Mesenchymal stem cell (in vitro differentiated cells and primary cell): ENCODE measurements around the gene HES7.

ENCODE experiments used
- DNase-seq: peaks from one replicate; pipeline ENCODE4 v3.0.0-alpha.2; 2013
- H2AFZ ChIP-seq: one replicate; pipeline ENCODE4 v1.6.1; 2013; ENCODE audit warnings: low read depth, mild to moderate bottlenecking, control low read depth, inconsistent platforms, low read length, moderate library complexity
- H2AK5ac ChIP-seq: 2 replicates; pipeline ENCODE4 v1.6.1; 2013; ENCODE audit warnings: low read length, moderate library complexity, mild to moderate bottlenecking, inconsistent platforms; ENCODE audit not compliant: severe bottlenecking
- H2BK120ac ChIP-seq: one replicate; pipeline ENCODE4 v1.6.1; 2013; ENCODE audit warnings: low read depth, mild to moderate bottlenecking, inconsistent platforms, low read length, moderate library complexity
- H2BK12ac ChIP-seq, 2 experiments: one replicate each; pipeline ENCODE4 v1.6.1; 2013; ENCODE audit warnings: inconsistent platforms in 2 of 2, low read length in 2 of 2, mild to moderate bottlenecking in 2 of 2, moderate library complexity in 2 of 2, control low read depth in 1 of 2
- H2BK15ac ChIP-seq: one replicate; pipeline ENCODE4 v1.6.1; 2013; ENCODE audit warnings: mild to moderate bottlenecking, low read depth, inconsistent platforms; ENCODE audit not compliant: poor library complexity, severe bottlenecking
- H2BK5ac ChIP-seq: 2 replicates; pipeline ENCODE4 v1.6.1; 2013; ENCODE audit warnings: low read depth, mild to moderate bottlenecking, low read length, control low read depth, inconsistent platforms; ENCODE audit not compliant: poor library complexity, severe bottlenecking
- H3K14ac ChIP-seq, 2 experiments: one replicate each; pipeline ENCODE4 v1.6.1; 2013; ENCODE audit warnings: inconsistent platforms in 2 of 2, low read length in 2 of 2, control low read depth in 1 of 2, mild to moderate bottlenecking in 1 of 2, moderate library complexity in 1 of 2
- H3K18ac ChIP-seq, 2 experiments: one replicate each; pipeline ENCODE4 v1.6.1; 2013; ENCODE audit warnings: inconsistent platforms in 2 of 2, low read length in 2 of 2, control low read depth in 1 of 2, low read depth in 1 of 2, mild to moderate bottlenecking in 1 of 2
- H3K23ac ChIP-seq, 2 experiments: one replicate each; pipeline ENCODE4 v1.6.1; 2013; ENCODE audit warnings: inconsistent platforms in 2 of 2, low read length in 2 of 2, mild to moderate bottlenecking in 2 of 2, moderate library complexity in 2 of 2, control low read depth in 1 of 2
- H3K27ac ChIP-seq: 2 replicates; pipeline ENCODE4 v1.5.1; 2013; ENCODE audit warnings: mild to moderate bottlenecking, moderate library complexity, low read length, control low read depth, inconsistent platforms; ENCODE audit not compliant: poor library complexity, severe bottlenecking
- H3K27me3 ChIP-seq, 2 experiments: 2 replicates each; pipeline versions ENCODE4 v1.6.1 to v1.7.0; 2013; ENCODE audit warnings: low read length in 2 of 2, mild to moderate bottlenecking in 2 of 2, moderate library complexity in 2 of 2, control low read depth in 1 of 2, inconsistent platforms in 1 of 2; ENCODE audit not compliant: control insufficient read depth in 1 of 2, insufficient read depth in 1 of 2
- H3K36me3 ChIP-seq, 2 experiments: 2 replicates each; pipeline versions ENCODE4 v1.6.1 to v1.7.0; 2013; ENCODE audit warnings: low read length in 2 of 2, control low read depth in 1 of 2, inconsistent platforms in 1 of 2, low read depth in 1 of 2, mild to moderate bottlenecking in 1 of 2; ENCODE audit not compliant: insufficient read depth in 2 of 2, control insufficient read depth in 1 of 2
- H3K4ac ChIP-seq, 2 experiments: one replicate each; pipeline ENCODE4 v1.6.1; 2013; ENCODE audit warnings: inconsistent platforms in 2 of 2, low read length in 2 of 2, mild to moderate bottlenecking in 2 of 2, moderate library complexity in 2 of 2, control low read depth in 1 of 2, low read depth in 1 of 2
- H3K4me1 ChIP-seq: 2 replicates; pipeline ENCODE4 v1.6.1; 2013; ENCODE audit warnings: low read depth, low read length, control low read depth; ENCODE audit not compliant: control insufficient read depth, insufficient read depth
- H3K4me2 ChIP-seq: 2 replicates; pipeline ENCODE4 v1.6.1; 2013; ENCODE audit warnings: low read length, mild to moderate bottlenecking, inconsistent platforms; ENCODE audit not compliant: poor library complexity, severe bottlenecking
- H3K4me3 ChIP-seq, 2 experiments: 2 replicates each; pipeline versions ENCODE4 v1.5.1 to v1.7.0; 2013; ENCODE audit warnings: low read length in 2 of 2, mild to moderate bottlenecking in 2 of 2, control low read depth in 1 of 2, low read depth in 1 of 2; ENCODE audit not compliant: insufficient read depth in 1 of 2
- H3K79me1 ChIP-seq: replicated peaks from 2 replicates; pipeline ENCODE4 v1.6.1; 2013; ENCODE audit warnings: mild to moderate bottlenecking, control low read depth, low read length, inconsistent platforms; ENCODE audit not compliant: poor library complexity, severe bottlenecking
- H3K9ac ChIP-seq: 2 replicates; pipeline ENCODE4 v1.7.0; 2013; ENCODE audit warnings: mild to moderate bottlenecking, low read length, moderate library complexity
- H3K9me3 ChIP-seq: 2 replicates; pipeline ENCODE4 v1.7.0; 2013; ENCODE audit warnings: mild to moderate bottlenecking, low read length; ENCODE audit not compliant: control insufficient read depth
- H4K8ac ChIP-seq: one replicate; pipeline ENCODE4 v1.6.1; 2013; ENCODE audit warnings: inconsistent platforms, mild to moderate bottlenecking, low read length, moderate library complexity
- H4K91ac ChIP-seq: one replicate; pipeline ENCODE4 v1.6.1; 2013; ENCODE audit warnings: mild to moderate bottlenecking, low read length, inconsistent platforms
- WGBS: methylation state at CpG from one replicate; pipeline ENCODE4 v1.1.7; 2013; ENCODE audit warnings: mixed read lengths; 5-methylcytosine and 5-hydroxymethylcytosine counted together

HES7 gene

GRCh38 chr17:8122924-8123694, 797 bp downstream of the HES7 start:
- Histone ChIP-seq H3K79me1 (no peaks in the 10 kb centered on the region), H3K18ac (no peak overlapping the region), H3K9ac (peak overlapping the region; percentile 66), H3K4ac (no peak overlapping the region), H3K14ac (no peak overlapping the region), H3K36me3 (no peaks in the 10 kb centered on the region), H4K91ac (no peak overlapping the region), H2BK12ac (no peak overlapping the region), H2BK15ac (peak overlapping the region; percentile 35), H3K4me1 (peaks cover 53% of the 10 kb centered on the region), H3K9me3 (no peaks in the 10 kb centered on the region), H2AK5ac (no peak overlapping the region), H3K4me2 (peak overlapping the region; percentile 95), H2AFZ (no peak overlapping the region), H3K4me3 (peak overlapping the region; percentile 64 to 85), H4K8ac (no peak overlapping the region), H3K23ac (peak overlapping the region in 1 of 2 experiments; percentile 53), H3K27me3 (peaks cover 23 to 26% of the 10 kb centered on the region in 2 experiments), H2BK5ac (no peak overlapping the region), H2BK120ac (peak overlapping the region; percentile 46), H3K27ac (no peak overlapping the region)
- WGBS: under 1% methylated on average over 55 of the region's 55 CpGs
- peak; percentile 68 for DNase-seq

GRCh38 chr17:8122422-8122923, 1.4 kb downstream of the HES7 start:
- Histone ChIP-seq H3K4me2 (peak overlapping the region; percentile 95), H3K4ac (no peak overlapping the region), H3K4me1 (peaks cover 59% of the 10 kb centered on the region), H2BK5ac (no peak overlapping the region), H3K9ac (peak overlapping the region; percentile 66), H3K9me3 (no peaks in the 10 kb centered on the region), H2BK15ac (peak overlapping the region; percentile 35), H3K27ac (no peak overlapping the region), H3K36me3 (no peaks in the 10 kb centered on the region), H3K14ac (no peak overlapping the region), H4K91ac (no peak overlapping the region), H3K18ac (peak overlapping the region in 1 of 2 experiments; percentile 48), H2BK12ac (no peak overlapping the region), H3K79me1 (no peaks in the 10 kb centered on the region), H2AK5ac (no peak overlapping the region), H3K23ac (no peak overlapping the region), H2AFZ (peak overlapping the region; percentile 10), H3K27me3 (peaks cover 24 to 30% of the 10 kb centered on the region in 2 experiments), H3K4me3 (peak overlapping the region; percentile 64 to 85), H2BK120ac (peak overlapping the region; percentile 39), H4K8ac (no peak overlapping the region)
- peak; percentile 77 for DNase-seq
- under 1% methylated on average over 29 of the region's 29 CpGs for WGBS

- H3K4me2 ChIP-seq: peak overlapping the region; percentile 95
- under 1% methylated on average over 60 of the region's 76 CpGs for WGBS
These were observed 2.1 kb downstream of the HES7 start for GRCh38 chr17:8121681-8122421.

GRCh38 chr17:8121407-8121680, 2.6 kb downstream of the HES7 start:
- H2AFZ ChIP-seq: no peak overlapping the region
- H4K91ac ChIP-seq: no peak overlapping the region
- H3K9ac ChIP-seq: peak overlapping the region; percentile 76
- no peaks in the 10 kb centered on the region for H3K79me1 ChIP-seq
- no peak for DNase-seq
- H2BK120ac ChIP-seq: no peak overlapping the region
- peaks cover 36 to 40% of the 10 kb centered on the region in 2 experiments for H3K27me3 ChIP-seq
- no peak overlapping the region for H3K14ac ChIP-seq
- no peak overlapping the region for H2BK5ac ChIP-seq
- no peak overlapping the region for H2AK5ac ChIP-seq
- no peak overlapping the region for H3K18ac ChIP-seq
- peaks cover 62% of the 10 kb centered on the region for H3K4me1 ChIP-seq
- 1% methylated on average over 23 of the region's 25 CpGs for WGBS
- H4K8ac ChIP-seq: no peak overlapping the region
- no peak overlapping the region for H2BK12ac ChIP-seq
- no peak overlapping the region for H2BK15ac ChIP-seq
- H3K9me3 ChIP-seq: no peaks in the 10 kb centered on the region
- H3K4me2 ChIP-seq: peak overlapping the region; percentile 95
- H3K23ac ChIP-seq: no peak overlapping the region
- no peak overlapping the region for H3K27ac ChIP-seq
- no peaks in the 10 kb centered on the region for H3K36me3 ChIP-seq
- H3K4ac ChIP-seq: no peak overlapping the region
- peak overlapping the region; percentile 64 to 85 for H3K4me3 ChIP-seq

More at GRCh38 chr17:8121681-8122421, 2.1 kb downstream of the HES7 start:
- Histone ChIP-seq H2BK5ac (no peak overlapping the region), H3K14ac (no peak overlapping the region), H4K8ac (no peak overlapping the region), H4K91ac (no peak overlapping the region), H2BK120ac (no peak overlapping the region), H2AFZ (peak overlapping the region; percentile 73), H2BK15ac (no peak overlapping the region), H3K4me3 (peak overlapping the region; percentile 64 to 85), H3K9me3 (no peaks in the 10 kb centered on the region), H2BK12ac (no peak overlapping the region), H3K79me1 (no peaks in the 10 kb centered on the region), H3K4ac (no peak overlapping the region), H2AK5ac (no peak overlapping the region), H3K27ac (no peak overlapping the region), H3K27me3 (peaks cover 31 to 35% of the 10 kb centered on the region in 2 experiments), H3K23ac (no peak overlapping the region), H3K36me3 (no peaks in the 10 kb centered on the region), H3K9ac (no peak overlapping the region), H3K18ac (peak overlapping the region in 1 of 2 experiments; percentile 48), H3K4me1 (peaks cover 61% of the 10 kb centered on the region)
- DNase-seq: peak; percentile 76
